HG03060 (cell line): Measurements from ENCODE around the gene C17orf67.

Source experiments
- ATAC-seq: cut with Tn5 transposase; IDR thresholded peaks from one replicate; pipeline ENCODE4 v1.9.1; 2021; ENCODE audit warnings: low read depth, moderate number of reproducible peaks; ENCODE audit not compliant: unreplicated experiment

C17orf67 gene

DNA sequence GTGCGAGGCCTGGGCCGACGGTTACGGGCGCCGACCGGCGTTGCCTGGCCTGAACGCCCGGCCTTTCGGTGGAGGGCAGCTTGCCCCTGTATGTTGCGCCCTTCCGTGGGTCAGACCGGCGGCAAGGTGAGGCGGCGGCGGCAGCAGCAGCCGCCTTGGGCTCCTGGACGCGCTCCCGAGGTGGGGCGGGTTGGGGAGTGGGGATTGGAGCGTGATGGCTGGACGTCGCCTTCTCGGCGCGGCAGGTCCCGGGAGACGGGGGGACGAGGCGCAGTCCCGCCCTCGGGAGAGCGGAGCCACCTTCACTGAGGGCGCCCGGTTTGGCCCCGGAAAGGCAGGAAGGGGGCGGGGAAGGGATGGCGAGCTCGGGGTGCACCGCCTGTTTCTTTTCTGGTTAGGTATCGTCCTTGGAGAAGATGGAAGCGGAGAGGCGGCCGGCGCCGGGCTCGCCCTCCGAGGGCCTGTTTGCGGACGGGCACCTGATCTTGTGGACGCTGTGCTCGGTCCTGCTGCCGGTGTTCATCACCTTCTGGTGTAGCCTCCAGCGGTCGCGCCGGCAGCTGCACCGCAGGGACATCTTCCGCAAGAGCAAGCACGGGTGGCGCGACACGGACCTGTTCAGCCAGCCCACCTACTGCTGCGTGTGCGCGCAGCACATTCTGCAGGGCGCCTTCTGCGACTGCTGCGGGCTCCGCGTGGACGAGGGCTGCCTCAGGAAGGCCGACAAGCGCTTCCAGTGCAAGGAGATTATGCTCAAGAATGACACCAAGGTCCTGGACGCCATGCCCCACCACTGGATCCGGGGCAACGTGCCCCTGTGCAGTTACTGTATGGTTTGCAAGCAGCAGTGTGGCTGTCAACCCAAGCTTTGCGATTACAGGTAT lies 902 bp upstream of the C17orf67 start:
- ATAC-seq, result no peak

DNA sequence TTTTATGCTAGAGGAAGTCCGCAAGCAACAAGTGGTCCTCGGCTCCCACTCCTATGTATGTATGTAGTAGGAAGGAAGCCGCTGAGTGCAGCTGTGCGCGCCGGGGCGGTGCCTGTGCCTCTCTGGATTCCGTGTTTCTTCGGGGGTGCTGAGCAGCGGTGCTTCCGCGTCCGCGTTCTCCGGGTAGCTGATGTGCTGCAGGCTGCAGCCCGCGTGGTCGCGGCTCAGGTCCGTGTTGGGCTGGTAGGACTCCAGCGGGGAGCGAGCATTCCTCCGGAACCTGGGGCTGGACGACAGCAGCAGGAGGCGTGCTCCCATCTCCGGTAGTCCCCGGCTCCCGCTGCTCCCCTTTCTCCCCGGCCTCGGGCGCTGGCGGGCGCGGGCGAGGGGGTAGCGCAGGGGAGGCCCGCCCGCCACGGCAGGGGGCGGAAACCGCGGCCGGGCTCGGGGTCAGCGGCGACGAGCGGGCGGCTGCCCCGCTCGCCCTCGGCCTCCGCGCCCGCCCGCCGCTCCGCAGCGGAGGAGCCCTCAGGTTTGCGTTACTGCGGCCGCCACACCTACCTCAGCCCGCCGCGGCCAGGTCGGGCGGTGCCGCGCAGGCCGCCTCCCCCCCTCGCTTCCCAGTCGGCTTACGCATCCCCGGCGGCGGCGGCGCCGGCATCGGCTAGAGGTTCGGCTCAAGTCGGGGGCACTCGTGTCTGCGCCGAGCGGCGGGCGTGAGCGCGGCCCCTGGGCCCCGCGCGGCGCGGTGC lies 487 bp downstream of the C17orf67 start:
- peak; percentile 25 for ATAC-seq

DNA sequence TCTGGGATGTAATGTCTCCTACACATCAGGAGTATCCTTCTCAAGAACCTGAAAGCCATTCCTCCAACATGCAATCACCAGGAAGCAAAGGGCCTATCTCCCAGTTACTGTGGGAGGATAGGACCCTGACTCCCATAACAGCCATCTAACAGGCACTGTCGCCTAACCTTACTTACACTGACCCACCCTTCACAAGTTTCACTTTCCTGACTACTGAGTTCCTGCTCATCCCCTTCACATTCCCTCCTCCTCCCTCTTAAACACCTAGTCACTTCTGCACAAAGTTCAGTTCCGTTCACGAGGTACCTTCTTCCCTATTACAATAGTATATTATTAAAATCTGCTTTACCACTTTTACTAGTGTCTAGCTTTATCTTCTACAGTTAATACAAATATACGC lies 1.3 kb downstream of the C17orf67 start:
- ATAC-seq, result no peak

DNA sequence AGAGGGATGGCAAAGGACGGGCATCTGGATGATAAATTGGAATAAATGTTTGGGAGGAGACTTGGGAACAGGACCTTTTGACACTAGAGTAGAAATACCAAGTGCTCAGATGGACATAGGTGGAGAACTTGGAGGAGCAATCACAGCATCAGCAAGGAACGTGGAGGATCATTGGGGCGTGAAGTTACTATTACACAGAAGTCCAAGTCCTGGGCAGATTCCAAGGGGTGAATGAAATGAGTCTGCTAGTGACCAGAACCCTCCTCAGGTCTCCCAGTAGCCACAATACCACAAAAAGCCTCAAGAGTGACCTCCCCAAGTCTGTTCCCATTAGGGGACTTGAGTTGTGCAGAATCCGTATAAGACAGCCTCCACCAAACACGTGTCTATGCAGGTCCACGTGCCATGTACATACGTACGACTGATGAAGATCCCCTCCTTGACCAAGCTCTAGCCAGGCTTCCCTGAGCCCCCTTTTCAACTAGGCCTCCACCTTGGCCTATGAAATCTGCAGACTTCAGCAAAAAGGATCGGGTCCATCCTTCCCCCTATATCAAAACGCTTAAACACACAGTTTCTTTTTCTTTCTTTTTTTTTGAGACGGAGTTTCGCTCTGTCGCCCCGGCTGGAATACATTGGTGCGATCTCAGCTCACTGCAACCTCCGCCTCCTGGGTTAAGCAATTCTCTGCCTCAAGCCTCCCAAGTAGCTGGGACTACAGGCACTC lies 2.2 kb downstream of the C17orf67 start:
- no peak for ATAC-seq

DNA sequence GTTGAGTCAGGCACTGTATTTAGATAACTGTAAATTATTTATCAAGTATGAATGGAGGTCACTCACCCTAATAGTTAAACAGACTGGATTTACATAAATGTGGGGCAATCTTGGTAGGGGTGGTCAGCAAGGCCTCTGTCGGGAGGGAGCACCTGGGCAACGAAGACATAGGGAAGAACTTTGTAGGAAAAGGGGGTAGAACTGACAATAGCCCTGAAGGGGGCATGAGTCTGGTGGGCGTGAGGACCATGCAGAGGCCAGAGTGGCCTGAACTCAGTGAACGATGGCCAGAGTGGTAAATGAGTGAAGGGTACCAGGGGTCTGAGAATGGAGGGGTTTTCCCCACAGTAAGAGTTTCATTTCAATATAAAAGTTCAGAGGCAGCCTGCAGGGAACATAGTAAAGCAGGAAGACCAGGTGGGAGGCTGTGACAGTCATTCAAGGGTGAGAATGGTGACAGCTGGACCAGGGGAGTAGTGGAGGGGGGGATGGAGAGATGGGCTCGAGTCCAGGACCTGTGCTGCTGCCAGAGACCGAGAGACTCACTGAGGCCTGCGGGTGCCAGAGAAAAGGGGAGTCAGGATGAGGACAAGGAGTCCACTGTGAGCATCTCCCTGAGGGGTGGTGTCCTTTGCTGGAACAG lies 2.9 kb downstream of the C17orf67 start:
- ATAC-seq, result no peak

DNA sequence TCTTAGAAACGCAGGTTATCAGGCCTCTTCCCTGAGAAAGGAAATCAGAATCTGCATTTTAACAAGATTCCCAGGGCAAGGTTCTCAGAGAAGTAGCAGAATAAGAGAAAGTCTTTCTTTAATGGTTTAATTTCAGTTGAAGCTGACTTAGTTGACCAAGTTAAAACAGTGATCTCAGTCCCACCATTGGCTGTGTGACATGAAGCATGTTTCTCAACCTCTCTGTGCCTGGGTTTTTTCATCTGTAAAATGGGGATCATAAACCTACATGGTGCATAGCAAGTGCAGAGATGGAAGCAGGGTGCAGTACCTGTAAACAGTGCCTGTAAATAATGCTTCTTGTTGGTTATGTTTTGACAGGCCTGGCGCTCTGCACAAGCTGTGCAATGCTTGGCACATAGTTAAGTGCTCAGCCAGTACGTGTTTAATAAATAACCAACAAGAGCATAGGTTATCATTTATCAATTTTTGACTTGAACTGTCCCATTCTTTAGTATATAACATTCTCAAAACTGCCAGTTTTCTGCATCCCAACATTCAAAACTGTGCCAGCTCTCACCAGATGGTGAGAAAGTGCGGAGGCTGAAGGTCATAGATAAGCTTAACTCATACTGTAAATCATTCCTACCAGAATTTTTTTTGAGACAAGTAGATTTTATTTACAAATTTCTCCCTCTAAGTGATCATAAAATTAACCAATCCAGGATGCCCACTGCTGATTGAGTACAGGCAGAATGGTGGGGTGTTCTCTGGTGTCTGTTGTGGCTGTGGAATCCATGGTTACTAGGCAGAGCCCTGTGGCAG lies 6.9 kb downstream of the C17orf67 start:
- no peak for ATAC-seq

DNA sequence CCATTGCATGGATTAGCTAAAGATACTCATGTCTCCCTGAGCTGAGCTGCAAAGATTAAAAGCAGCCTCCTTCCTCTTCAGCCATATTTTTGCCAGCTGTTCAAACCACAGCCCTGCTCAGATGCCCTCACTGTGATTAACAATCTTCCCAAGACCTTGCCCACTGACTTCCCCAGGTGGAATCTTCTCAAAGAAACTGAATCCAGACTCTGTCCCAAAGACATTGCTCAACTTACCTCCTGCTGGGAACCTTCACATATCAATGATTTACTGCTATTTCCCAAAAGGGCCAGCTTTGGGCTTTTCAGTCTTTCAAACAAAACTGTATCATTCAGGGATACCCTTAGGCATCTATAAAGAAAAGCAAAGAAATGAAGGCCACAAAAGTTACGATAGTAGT lies 9.2 kb downstream of the C17orf67 start:
- no peak for ATAC-seq

DNA sequence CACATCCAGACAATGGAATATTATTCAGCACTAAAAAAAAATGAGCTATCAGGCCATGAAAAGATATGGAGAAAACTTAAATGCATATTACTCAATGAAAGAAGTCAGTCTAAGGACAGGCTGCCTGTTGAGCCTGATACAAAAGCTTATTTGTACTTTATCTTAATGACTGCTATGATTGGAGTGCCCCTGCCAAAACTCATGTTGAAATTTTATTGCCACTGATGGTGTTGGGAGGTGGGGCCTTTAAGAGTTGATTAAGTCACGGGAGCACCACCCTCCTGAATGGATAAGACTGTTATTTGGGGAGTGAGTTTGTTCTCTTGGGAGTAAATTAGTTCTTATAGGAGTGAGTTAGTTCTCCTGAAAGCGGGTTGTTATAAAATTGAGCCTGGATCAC lies 9.9 kb downstream of the C17orf67 start:
- ATAC-seq, result no peak

DNA sequence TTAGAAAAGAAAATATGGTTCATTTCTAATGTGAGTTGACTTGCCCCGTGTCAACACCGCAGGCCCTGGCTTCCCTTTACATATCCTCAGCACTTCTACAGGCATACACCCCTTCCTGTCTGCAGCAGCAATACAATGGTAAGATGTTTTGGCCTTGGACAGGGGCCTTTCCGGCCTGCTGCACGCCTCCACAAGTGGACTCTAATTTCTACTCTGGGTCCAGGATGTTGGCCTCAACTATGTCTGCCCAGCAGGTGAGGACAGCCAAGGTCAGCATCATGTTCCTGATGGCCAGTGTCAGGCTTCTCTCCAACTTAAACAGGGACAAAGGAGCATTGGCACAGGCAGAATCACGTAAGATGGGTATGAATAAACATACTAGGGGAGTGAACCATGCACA lies 11.0 kb downstream of the C17orf67 start:
- no peak for ATAC-seq

DNA sequence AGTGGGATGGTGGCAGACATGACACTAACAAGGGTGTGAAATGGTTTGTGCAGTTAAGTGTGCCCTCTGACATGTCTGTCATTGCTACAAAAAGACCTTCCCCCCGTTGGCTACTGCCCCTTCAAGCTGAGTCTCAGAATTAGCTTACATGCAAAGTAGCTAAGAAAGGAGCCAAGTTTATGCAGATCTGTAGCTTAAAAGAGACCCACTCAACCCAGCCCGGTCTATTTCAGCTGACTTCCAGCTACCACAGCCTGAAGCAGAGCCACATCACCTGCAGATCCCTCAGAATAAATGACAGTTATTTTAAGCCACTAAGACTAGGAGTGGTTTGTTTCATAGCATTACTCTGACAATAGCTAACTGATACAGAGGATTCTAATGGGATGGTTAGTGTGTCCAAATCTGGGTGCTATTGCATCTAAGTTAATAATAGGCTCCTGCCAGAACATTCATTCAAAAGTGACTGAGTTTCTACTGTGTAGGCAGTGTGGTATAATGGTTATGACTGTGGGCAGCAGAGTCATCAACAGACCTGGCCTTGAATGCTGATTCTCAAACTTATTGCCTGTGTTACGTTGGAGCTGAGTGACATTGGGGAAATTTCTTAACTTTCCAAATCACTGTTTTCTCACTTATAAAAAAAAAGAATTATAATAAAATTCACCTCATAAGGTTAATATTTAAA lies 11.7 kb downstream of the C17orf67 start:
- no peak for ATAC-seq

DNA sequence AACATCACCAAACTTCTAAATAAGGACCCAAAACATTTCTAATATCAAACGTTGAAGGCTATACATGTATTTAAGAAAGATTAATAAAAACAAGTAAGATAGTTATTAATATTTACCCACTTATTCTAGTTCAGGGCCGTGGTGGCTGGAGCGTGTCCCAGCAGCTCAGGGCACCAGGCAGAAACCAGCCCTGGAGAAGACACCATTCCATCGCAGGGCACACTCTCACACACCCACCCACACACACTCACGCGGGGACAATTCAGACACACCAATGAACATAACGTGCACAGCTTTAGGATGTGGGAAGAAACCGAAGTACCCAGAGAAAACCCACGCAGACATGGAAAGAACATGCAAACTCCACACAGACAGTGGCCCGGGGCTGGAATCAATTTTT lies 13.5 kb downstream of the C17orf67 start:
- ATAC-seq, result no peak

DNA sequence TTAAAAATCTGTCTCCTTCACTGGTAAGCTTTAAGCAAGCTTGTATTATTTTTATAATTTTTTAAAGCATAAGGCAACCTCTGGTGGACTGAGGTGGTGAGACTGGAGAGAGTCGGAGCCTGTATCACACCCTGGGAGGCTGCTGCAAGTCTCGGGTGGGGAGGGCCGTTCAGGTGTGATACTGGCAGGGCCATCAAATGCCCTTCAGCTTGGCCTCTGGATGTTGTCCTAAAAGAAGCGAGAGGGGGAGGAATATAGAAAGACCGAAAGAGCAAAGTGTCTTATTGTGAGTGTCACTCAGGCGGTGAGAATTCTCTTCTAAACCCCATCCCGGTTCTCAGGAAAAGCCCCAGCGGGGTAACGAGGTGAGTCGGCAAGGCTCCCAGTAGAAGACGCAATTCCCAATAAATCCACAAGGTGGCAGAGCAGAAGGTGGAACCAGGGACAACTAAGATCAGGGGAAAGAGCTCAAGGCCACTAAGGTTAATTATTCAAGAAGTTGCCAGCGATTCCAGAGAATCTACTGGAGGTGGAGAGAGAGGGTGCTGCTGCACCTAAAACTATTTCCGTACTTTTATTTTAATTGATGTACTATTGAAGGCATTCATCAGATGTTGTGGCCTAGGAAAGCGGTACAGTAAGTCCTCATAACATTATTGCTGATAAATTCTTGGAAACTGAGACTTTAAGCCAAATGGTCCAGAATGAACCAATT lies 14.1 kb downstream of the C17orf67 start:
- ATAC-seq, result no peak

DNA sequence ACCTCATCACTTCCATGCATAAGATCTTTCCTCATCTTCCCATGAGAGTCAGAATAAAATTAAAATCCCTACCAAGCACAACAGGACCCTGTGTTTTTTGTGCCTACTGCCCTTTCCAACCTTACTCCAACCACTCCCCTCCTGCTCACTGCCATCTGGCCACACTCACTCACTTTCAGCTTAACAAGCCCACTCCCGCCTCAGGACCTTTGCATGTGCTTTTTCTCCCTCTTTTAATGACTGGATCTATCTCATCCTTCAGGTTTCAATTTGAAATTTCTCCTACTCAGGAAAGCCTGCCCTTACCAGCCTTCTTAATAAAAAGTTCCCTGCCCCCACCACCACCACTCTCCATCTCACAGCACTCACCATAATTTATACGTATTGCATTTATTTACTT lies 14.7 kb downstream of the C17orf67 start:
- no peak for ATAC-seq

DNA sequence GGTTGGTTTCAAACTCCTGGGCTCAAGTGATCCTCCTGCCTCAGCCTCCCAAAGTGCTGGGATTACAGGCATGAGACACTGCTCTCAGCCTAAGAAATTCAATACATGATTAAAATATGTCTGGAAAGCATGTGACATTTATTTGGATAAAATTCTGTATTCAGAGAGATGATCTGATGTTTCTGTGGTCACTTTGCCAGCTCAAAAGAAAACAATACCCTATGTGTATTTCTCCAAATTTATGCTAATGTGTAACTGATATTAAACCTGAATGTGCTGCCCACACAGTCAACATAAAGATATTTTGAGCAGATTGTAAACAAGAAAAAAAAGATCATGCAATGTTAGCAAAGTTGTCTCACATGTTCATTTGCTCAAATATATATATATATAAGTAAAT lies 16.7 kb downstream of the C17orf67 start:
- no peak for ATAC-seq

DNA sequence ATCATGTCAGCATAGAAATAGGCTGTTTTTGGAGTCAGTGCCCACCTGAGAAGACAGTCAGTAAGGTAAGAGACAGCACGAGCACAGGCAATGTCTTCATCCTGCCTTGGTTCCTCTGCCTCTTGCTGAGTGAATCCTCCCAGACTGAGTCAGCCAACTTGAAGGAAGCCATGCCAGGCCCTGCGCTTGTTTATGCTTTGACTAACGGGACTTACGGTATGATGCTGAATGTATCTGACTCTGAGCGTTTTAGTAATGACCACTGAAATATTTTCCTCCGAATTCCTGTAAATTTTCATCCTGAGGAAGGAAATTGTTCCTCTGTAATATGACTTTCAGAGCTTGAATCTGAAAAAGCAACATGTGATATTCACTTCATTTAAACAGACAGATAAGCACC lies 18.0 kb downstream of the C17orf67 start:
- no peak for ATAC-seq

DNA sequence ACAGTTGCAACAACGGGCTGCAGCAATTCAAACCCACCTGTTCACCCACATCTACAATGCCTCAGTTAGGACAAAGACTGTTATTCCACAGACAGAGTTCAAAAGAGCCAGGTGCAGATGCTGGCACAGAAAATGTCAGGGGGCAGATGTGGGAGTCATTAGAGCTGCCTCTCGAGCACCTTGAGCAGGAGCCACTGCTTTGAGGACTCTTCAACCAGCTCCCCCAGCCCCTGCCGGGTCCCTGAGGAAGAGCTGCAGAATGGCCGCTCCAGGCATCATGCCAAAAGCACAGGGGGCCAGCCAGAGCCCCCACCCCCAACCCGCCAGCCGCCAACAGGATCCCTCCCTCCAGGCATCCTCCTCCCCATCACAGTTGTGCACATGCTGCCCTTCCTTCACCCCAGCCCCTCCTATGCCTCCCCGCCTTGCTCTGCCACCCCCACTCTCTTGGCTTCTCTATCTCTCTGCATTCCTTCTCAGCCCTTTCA lies 20.8 kb downstream of the C17orf67 start:
- no peak for ATAC-seq

DNA sequence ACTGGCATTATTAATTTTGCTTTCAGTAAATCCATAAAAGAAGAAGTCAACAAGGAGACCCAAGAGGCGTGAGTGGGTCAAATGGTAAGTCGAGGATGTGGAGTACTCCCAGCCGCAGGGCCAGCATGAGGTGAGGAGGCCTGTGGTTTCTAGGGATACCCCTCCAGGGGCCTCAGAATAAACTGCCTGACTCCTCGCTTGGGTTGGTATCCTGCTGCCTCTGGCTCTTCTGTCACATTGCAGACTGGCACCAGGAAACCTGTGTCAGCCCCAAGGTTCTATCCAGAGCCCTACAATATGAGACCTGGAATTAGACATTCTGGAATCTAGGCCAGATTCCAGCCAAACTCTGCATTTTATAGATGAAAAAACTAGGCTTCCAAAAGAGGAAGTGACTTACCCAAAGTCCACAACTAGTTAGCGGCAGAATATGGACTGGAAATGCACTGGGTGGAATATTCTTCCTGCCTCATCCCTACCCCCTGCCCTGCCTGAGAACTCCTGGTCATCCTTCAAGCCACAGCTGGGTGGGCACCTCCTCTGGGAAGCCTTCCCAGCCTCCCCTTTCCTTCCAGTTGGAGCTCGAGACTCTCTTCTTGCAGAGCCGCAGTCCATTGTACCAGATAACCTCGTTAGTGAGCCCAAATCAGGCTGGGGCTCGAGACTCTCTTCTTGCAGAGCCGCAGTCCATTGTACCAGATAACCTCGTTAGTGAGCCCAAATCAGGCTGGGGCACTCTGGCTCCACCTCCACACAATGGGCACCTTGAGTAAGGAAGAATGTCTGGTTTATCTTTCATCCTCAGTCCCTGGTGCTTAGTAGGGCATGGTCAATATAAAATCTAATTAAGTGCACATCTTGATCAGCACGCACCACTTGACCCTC lies 22.6 kb downstream of the C17orf67 start:
- ATAC-seq, result no peak

DNA sequence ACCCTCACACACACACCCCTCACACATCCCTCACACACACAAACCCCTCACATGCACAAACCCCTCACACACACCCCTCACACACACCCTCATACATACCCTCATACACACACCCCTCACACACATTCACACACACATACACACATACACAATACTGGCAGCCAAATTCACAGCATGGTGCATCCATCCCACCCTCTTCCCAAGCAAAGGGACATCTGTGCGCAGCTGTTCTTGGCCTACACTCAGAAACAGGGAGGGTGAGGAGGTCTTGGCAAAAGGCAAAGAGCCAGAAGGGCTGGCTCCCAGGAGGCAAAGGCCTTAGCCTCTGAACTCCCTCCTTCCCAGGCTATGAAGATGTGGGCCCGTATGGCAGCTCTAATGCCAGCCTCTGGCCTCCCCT lies 23.4 kb downstream of the C17orf67 start:
- ATAC-seq, result no peak
